Raji (cell line): ENCODE measurements around the gene LINC01488.

Experiments
- POLR2A ChIP-seq: IDR thresholded peaks from 2 replicates; pipeline ENCODE4 v1.6.1; 2011; ENCODE audit warnings: low read depth, low read length, control low read depth; ENCODE audit not compliant: insufficient read depth

The LINC01488 gene

GRCh38 chr11:69442012-69442806, 39.3 kb upstream of the LINC01488 start:
- no peak for TF ChIP-seq POLR2A

- no peak for TF ChIP-seq POLR2A
Measured at GRCh38 chr11:69442807-69443137, 38.7 kb upstream of the LINC01488 start.

GRCh38 chr11:69443138-69443967, 38.1 kb upstream of the LINC01488 start:
- TF ChIP-seq POLR2A: no peak

- TF ChIP-seq POLR2A: no peak
Measured at GRCh38 chr11:69443968-69444364, 37.5 kb upstream of the LINC01488 start.

GRCh38 chr11:69444381-69445130, 36.9 kb upstream of the LINC01488 start:
- no peak for TF ChIP-seq POLR2A

- no peak for TF ChIP-seq POLR2A
Measured at GRCh38 chr11:69445131-69445470, 36.4 kb upstream of the LINC01488 start.

- TF ChIP-seq POLR2A: no peak
Measured at GRCh38 chr11:69446108-69446507, 35.4 kb upstream of the LINC01488 start.

GRCh38 chr11:69447786-69448185, 33.7 kb upstream of the LINC01488 start:
- TF ChIP-seq POLR2A: no peak

GRCh38 chr11:69448471-69449284, 32.8 kb upstream of the LINC01488 start:
- no peak for TF ChIP-seq POLR2A

GRCh38 chr11:69449320-69450063, 32.0 kb upstream of the LINC01488 start:
- TF ChIP-seq POLR2A: no peak

- TF ChIP-seq POLR2A: no peak
Measured at GRCh38 chr11:69450064-69450856, 31.2 kb upstream of the LINC01488 start.

- TF ChIP-seq POLR2A: no peak
Measured at GRCh38 chr11:69450857-69451220, 30.6 kb upstream of the LINC01488 start.

GRCh38 chr11:69451289-69451688, 30.2 kb upstream of the LINC01488 start:
- TF ChIP-seq POLR2A: no peak
